Adrenal gland (tissue), 12 donors: ENCODE measurements around the gene CCDC167. TPM values are rescaled to one million over a fixed set of nuclear protein-coding genes. Genes with fewer than 3 reads are reported as not detected.
A peak's percentile ranks its signal among the peaks of the same experiment; 100 is the strongest.

Source experiments
- DNase-seq, 7 donors: peaks; one replicate each; pipeline ENCODE4 v3.0.0-alpha.2; 2019 to 2020
- H3K27ac ChIP-seq, 5 donors: fragments of 200-600 bp; sonication (generic) in 4 of 5; 1 replicate in 3 of 5; 2 replicates in 2 of 5; pipeline versions ENCODE4 v1.5.1 to v1.8.0; 2016 to 2020; ENCODE audit warnings: mild to moderate bottlenecking in 1 of 5
- H3K27me3 ChIP-seq: fragments of 200-600 bp; 2 replicates; pipeline ENCODE4 v1.8.0; 2021
- H3K36me3 ChIP-seq, 2 donors: fragments of 200-600 bp; replicated peaks in 1 of 2; 1 replicate in 1 of 2; 2 replicates in 1 of 2; pipeline versions ENCODE4 v1.5.1 to v1.8.0; 2018 to 2022
- H3K4me1 ChIP-seq, 2 donors: fragments of 200-600 bp; replicated peaks in 1 of 2; 1 replicate in 1 of 2; 2 replicates in 1 of 2; pipeline versions ENCODE4 v1.5.1 to v1.8.0; 2018 to 2021
- H3K4me3 ChIP-seq, 4 donors: fragments of 200-600 bp; sonication (generic) in 3 of 4; one replicate each; pipeline ENCODE4 v1.5.1; 2016 to 2018
- H3K9me3 ChIP-seq, 3 donors: fragments of 200-600 bp; sonication (generic) in 1 of 3; replicated peaks in 1 of 3; 1 replicate in 2 of 3; 2 replicates in 1 of 3; pipeline versions ENCODE4 v1.5.1 to v1.8.0; 2016 to 2021
- CTCF ChIP-seq, 6 experiments: fragments of 450-650 bp in 4 of 6; fragments of 200-600 bp in 2 of 6; sonication (generic) in 1 of 6; IDR thresholded peaks; 1 replicate in 5 of 6; 2 replicates in 1 of 6; pipeline versions ENCODE4 v1.5.1 to v1.8.0; 2016 to 2021; ENCODE audit warnings: antibody characterized with exemption in 6 of 6, mild to moderate bottlenecking in 2 of 6, moderate library complexity in 1 of 6
- POLR2A ChIP-seq, 2 donors: fragments of 450-650 bp; IDR thresholded peaks; one replicate each; pipeline ENCODE4 v1.6.1; 2017; ENCODE audit warnings: antibody characterized with exemption in 2 of 2, mild to moderate bottlenecking in 2 of 2, moderate library complexity in 1 of 2
- WGBS, 4 donors: extraction: QIAGEN DNeasy Blood & Tissue Kit in 2 of 4; methylation state at CpG; one replicate each; pipeline versions ENCODE4 v1.1.5 to v1.1.7; 2013 to 2017; 5-methylcytosine and 5-hydroxymethylcytosine counted together
- intact Hi-C, 2 donors: fragments of 100-400 bp; cut with DNase I; formaldehyde crosslinking; loops; one replicate each; pipeline versions ENCODE4 v1.14.1 to v1.15.0; 2022 to 2023
- polyA plus RNA-seq, 3 donors: library from polyadenylated mRNA; stranded (reverse); fragments of 200-250 nt in 2 of 3; fragments of 350-450 nt in 1 of 3; fragmentation: Illumina TruSeq in 1 of 3; extraction: RNeasy Lipid Tissue Mini Kit (QIAGEN cat#74804) in 1 of 3; gene quantifications; one replicate each; pipeline ENCODE4 v1.2.3, GENCODE V29; 2013 to 2014
- total RNA-seq, 9 donors: library from RNA; depleted of rRNA in 4 of 9; stranded (reverse); fragments of >200 nt in 4 of 9; fragments of 120-200 nt in 1 of 9; fragmentation: NEBNext Ultra II Directional in 1 of 9; extraction: Animal tissue kit (Norgen Biotek cat#: 25700) in 1 of 9; gene quantifications; one replicate each; pipeline versions ENCODE4 v1.1.0 to v1.2.4, GENCODE V29; 2013 to 2023
- donor health status: healthy with polysubstance abuse.
- donor health status: Bipolar disorder and iron deficiency.
- donor health status: DM: yes; HTN: yes; CAD: no.
- donor health status: DM: no; HTN: no; CAD: no.
- donor health status: DM: no; HTN: no; CAD: no.
- donor health status: DM: yes; HTN: yes; CAD: no.

The CCDC167 gene
- total and polyA plus RNA-seq, 12 donors, result 14.4 to 69.2 (median 20.9) TPM

- no peak for DNase-seq
- intact Hi-C loops, result no loop called here
- no peaks in the 10 kb centered on the region for H3K36me3 ChIP-seq
- H3K27me3 ChIP-seq, result peaks cover 25% of the 10 kb centered on the region
- H3K27ac ChIP-seq, result no peak overlapping the region
- peaks cover 4 to 11% of the 10 kb centered on the region in 2 donors for H3K4me1 ChIP-seq
- H3K9me3 ChIP-seq, result no peaks in the 10 kb centered on the region
- TF ChIP-seq POLR2A (IDR thresholded peaks at IDR 0.05), result no peak
- no peak for TF ChIP-seq CTCF (IDR thresholded peaks at IDR 0.05)
- no peak overlapping the region for H3K4me3 ChIP-seq
- WGBS, 4 donors, result 78 to 82% (median 79%) methylated on average over 4 to 6 of the region's 6 CpGs
Observed at GRCh38 chr6:37538107-37538506, 38.4 kb upstream of the CCDC167 start.

- Histone ChIP-seq H3K9me3 (no peaks in the 10 kb centered on the region), H3K4me1 (peaks cover 4 to 11% of the 10 kb centered on the region in 2 donors), H3K36me3 (no peaks in the 10 kb centered on the region), H3K4me3 (no peak overlapping the region), H3K27me3 (peaks cover 25% of the 10 kb centered on the region), H3K27ac (no peak overlapping the region)
- intact Hi-C loops, result no loop called here
- no peak for DNase-seq
- TF ChIP-seq POLR2A (IDR thresholded peaks at IDR 0.05), result no peak
- no peak for TF ChIP-seq CTCF (IDR thresholded peaks at IDR 0.05)
- 74 to 93% (median 81%) methylated on average over 4 to 5 of the region's 5 CpGs for WGBS, 4 donors
Observed at GRCh38 chr6:37537548-37537947, 37.9 kb upstream of the CCDC167 start.

GRCh38 chr6:37536491-37537190 is 36.9 kb upstream of the CCDC167 start:
- Histone ChIP-seq H3K9me3 (no peaks in the 10 kb centered on the region), H3K27me3 (peaks cover 25% of the 10 kb centered on the region), H3K4me3 (no peak overlapping the region), H3K36me3 (no peaks in the 10 kb centered on the region), H3K4me1 (peaks cover 4 to 11% of the 10 kb centered on the region in 2 donors), H3K27ac (no peak overlapping the region)
- intact Hi-C loops, result no loop called here
- no peak for DNase-seq
- TF ChIP-seq POLR2A (IDR thresholded peaks at IDR 0.05) (no peak), CTCF (IDR thresholded peaks at IDR 0.05) (no peak)
- 40 to 52% (median 45%) methylated on average over 20 to 37 of the region's 37 CpGs for WGBS, 4 donors

GRCh38 chr6:37535759-37536490 is 36.2 kb upstream of the CCDC167 start:
- H3K27me3 ChIP-seq, result peaks cover 25% of the 10 kb centered on the region
- intact Hi-C loops, result no loop called here

More at GRCh38 chr6:37535759-37536490, 36.2 kb upstream of the CCDC167 start:
- Histone ChIP-seq H3K9me3 (no peaks in the 10 kb centered on the region), H3K4me1 (peaks cover 4 to 11% of the 10 kb centered on the region in 2 donors), H3K36me3 (no peaks in the 10 kb centered on the region), H3K27ac (no peak overlapping the region), H3K4me3 (no peak overlapping the region)
- TF ChIP-seq CTCF (IDR thresholded peaks at IDR 0.05) (no peak), POLR2A (IDR thresholded peaks at IDR 0.05) (no peak)
- DNase-seq, result peak in 6 of 7 donors; percentile 29 to 68 (median 38)
- 2 to 4% (median 3%) methylated on average over 12 to 56 of the region's 56 CpGs for WGBS, 4 donors
